HG03039 (cell line): ENCODE measurements around the gene YEATS2.

Experiments
- ATAC-seq: cut with Tn5 transposase; IDR thresholded peaks from one replicate; pipeline ENCODE4 v1.9.1; 2021; ENCODE audit warnings: mild to moderate bottlenecking, moderate library complexity; ENCODE audit not compliant: unreplicated experiment

YEATS2 gene

GRCh38 chr3:183828538-183828870, 130.9 kb downstream of the YEATS2 start:
- no peak for ATAC-seq

- no peak for ATAC-seq
Measured at GRCh38 chr3:183829466-183829865, 131.9 kb downstream of the YEATS2 start.

DNA sequence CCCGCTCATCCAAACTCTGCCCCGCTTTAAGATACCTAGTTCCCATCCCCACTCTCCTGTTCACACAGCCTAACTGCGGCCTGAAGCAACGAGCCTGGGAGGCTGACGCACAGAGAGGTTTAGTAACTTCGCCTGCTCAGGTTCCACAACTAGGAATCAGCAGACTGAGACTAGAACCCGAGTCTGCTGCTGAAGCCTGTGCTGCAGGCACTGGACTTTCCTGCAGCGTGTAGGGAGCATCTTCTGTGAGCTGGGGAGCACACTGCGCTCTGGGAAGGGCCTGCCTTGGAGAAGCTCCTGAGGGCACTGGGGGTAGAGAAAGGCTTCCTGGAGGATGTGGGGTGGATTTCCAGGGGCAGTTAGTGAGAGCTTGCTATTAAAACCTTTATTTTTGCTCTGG, 132.6 kb downstream of the YEATS2 start:
- no peak for ATAC-seq

DNA sequence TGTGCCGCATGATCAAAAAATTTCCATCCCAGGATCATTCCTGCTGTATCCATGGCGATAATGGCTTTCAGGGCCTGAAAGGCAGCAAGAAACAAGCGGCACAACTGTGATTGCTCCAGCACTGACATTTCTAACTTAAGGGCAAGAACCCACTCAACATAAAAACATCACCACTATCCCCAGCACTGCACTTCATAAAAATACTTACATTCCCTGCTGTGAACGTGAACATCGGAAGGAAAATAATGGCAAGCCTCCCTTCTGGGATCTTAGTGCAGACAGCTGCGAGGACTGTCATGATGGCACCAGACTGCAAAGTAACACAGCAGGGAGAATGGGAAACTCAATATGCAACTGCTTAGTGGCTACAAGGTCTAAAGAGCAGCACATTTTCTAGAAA, 135.9 kb downstream of the YEATS2 start:
- ATAC-seq: no peak

GRCh38 chr3:183837390-183837789, 139.8 kb downstream of the YEATS2 start:
- ATAC-seq: no peak

DNA sequence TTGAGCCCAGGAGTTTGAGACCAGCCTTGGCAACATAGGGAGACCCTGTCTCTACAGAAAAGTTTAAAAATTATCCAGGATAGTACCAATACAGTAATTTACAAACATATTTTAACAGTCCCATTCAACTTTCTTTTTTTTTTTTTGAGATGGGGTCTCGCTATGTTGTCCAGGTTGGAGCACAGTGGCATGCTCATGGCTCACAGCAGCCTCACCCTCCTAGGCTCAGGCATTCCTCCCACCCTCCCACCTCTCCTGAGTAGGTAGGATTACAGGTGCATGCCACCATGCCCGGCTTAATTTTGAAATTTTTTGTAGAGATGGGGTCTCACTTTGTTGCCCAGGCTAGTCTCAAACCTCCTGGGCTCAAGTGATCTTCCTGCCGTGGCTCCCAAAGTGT, 140.3 kb downstream of the YEATS2 start:
- ATAC-seq: no peak

DNA sequence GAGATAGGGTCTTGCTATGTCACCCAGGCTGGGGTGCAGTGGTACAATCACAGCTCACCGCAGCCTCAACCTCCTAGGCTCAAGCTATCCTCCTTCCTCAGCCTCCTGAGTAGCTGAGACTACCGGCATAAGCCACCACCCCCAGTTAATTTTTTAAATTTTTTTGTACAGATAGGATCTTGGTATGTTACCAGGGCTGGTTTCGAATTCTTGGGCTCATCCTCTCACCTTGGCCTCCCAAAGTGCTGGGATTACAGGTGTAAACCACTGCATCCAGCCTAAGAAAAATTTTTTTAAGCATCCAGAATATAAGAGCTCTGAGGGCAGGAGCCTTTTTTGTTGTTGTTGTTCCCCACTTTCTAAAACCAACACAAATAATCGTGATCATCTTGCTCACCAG, 142.2 kb downstream of the YEATS2 start:
- ATAC-seq: no peak

DNA sequence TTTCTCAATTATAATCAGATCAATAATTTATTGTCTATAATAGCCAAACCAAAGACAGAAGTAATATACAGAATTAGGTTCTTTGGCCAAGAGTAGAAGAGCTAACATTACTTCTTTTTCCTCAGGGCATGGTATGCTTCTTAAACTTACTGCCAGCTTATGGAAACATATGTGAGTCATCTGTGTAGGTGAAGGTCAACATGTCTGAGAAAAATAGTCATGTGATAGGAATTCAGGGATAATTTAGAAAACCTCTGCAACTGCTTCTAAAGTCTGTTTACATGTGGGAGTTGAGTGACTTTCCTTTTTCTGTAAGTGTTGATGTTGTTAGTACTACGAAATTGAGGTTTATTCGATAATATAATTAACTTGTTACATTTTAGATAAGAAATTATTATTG, 147.0 kb downstream of the YEATS2 start:
- ATAC-seq: no peak

GRCh38 chr3:183845090-183845489, 147.5 kb downstream of the YEATS2 start:
- no peak for ATAC-seq

- ATAC-seq: no peak
Measured at GRCh38 chr3:183845608-183846288, 148.2 kb downstream of the YEATS2 start.

GRCh38 chr3:183854318-183855035, 156.9 kb downstream of the YEATS2 start:
- no peak for ATAC-seq

- no peak for ATAC-seq
Measured at GRCh38 chr3:183857863-183858262, 160.3 kb downstream of the YEATS2 start.
